ENCODE measurements around the gene BTN1A1.
"Not testable (repeated sequence)": the region's sequence is repeated elsewhere in the genome, so short reads cannot be mapped to it uniquely, and the experiment has no call there.

The BTN1A1 gene

DNA sequence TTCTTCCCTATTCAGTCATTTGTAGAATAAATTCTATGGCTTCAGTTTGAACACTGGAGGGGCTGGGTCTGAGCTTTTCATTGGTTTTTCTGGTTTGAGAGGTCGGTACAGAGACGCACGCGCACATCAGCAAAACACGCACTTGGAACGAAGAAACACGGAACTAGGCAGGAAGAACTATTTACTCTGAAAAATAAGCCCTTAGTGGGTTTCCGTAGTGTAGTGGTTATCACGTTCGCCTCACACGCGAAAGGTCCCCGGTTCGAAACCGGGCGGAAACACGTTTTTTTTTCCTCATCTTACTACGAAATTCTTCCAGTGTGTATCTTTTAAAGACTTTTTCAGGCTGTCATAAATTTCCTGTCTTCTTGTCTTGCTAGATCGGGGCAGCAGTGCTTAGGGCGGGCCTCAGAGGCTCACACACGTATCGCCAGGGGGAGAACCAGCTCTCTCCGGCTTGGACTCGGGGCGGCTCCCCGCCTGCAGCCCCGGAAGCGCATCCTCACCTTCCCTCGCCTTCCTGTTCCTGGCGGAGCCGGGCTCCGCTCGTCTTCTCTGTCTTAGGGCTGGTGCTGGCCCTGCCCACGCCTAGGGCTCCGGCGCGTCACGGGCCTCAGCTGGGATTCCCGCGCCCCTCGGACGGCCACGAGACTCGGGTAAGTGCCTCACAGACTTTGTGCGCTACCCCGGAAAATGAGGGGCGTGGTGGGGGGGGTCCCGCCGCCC, 37.9 kb downstream of the BTN1A1 start, which contains the start of gene HMGN4:
HMGN4 (plus strand) TSS at position 521 of the 726 bp plus-strand sequence. CDS start 6,841 bp downstream, outside the sequence.
- DNase-seq = peak; percentile 92 to 97

DNA sequence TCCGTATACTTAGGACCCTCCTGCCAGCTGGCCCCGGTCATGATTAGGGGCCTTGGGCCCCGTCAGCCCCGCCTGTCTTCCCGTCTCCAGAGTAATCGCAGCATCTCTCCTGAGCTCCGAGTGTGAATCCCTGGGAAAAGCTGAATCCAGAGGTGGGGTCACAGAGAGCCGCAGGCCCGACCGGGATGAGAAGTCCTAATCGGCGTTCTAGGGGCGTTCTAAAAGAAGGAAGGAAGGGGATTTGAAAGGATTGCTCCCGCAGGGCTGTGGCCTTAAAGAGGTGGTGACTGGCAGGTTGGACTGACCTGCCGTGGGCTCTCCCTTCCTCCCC, 38.4 kb downstream of the BTN1A1 start:
- no peak for DNase-seq

DNA sequence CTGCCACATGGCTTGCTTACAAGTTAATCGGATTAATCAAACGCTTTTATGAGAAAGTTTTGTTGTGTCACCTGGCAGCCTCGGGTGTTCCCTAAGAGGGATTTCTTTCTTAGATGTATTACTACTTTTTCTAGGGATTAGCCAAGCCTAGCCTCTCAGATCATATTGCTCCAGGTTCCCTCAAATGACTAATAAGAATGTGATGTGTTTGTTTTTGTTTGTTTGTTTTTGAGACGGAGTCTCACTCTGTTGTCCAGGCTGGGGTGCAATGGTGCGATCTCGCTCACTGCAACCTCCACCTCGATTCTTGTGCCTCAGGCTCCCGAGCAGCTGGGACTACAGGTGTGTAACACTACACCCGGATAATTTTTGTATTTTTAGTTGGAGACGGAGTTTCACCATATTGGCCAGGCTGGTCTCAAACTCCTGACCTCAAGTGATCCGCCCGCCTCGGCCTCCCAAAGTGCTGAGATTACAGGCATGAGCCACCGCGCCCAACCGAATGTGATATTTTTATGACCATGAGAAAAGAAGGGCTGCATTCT, 39.0 kb downstream of the BTN1A1 start:
- no peak for DNase-seq

DNA sequence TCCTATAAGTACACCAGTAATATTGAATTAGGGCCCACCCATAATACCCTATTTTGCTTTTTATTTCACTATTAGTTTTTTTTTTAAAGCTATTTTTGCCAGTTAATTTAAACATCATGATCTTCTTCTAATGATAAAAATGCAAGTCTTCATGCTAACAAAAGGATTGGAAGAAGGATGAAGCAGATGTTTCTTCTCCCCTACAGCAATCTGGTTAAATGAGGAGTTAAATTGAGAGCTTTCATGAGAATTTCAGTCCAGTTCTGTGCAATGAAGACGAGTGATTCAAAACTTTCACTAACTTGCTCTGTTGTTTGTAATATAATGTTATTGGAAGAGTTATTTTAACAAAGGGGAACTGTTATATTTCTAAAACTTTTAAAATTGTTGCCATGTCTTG, 41.5 kb downstream of the BTN1A1 start:
- no peak for DNase-seq

GRCh38 chr6:26543953-26544352, 43.9 kb downstream of the BTN1A1 start:
- peak in 1 of 2 donors; percentile 42 for DNase-seq

DNA sequence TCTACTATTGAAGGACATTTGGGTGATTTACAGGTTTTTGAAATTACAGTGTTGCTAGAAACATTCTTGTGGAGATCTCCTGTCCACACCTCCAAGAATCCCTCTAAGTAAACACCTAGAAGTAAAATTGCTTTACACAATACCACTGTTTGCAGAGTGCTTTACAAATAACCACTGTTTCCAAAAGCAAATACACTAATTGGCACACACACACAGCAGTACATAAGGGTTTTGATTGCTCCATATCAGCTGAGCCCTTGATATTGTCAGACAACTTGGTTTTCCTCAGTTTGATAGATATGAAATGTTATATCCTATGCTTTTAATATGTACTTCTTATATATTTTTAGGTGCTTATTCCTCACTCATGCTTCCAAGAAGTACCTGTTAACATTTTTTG, 44.4 kb downstream of the BTN1A1 start:
- DNase-seq = no peak

- DNase-seq = peak in 1 of 2 donors; percentile 27
Measured at GRCh38 chr6:26545627-26546026, 45.5 kb downstream of the BTN1A1 start.

GRCh38 chr6:26547363-26547762, 47.3 kb downstream of the BTN1A1 start:
- DNase-seq = not testable (repeated sequence)

DNA sequence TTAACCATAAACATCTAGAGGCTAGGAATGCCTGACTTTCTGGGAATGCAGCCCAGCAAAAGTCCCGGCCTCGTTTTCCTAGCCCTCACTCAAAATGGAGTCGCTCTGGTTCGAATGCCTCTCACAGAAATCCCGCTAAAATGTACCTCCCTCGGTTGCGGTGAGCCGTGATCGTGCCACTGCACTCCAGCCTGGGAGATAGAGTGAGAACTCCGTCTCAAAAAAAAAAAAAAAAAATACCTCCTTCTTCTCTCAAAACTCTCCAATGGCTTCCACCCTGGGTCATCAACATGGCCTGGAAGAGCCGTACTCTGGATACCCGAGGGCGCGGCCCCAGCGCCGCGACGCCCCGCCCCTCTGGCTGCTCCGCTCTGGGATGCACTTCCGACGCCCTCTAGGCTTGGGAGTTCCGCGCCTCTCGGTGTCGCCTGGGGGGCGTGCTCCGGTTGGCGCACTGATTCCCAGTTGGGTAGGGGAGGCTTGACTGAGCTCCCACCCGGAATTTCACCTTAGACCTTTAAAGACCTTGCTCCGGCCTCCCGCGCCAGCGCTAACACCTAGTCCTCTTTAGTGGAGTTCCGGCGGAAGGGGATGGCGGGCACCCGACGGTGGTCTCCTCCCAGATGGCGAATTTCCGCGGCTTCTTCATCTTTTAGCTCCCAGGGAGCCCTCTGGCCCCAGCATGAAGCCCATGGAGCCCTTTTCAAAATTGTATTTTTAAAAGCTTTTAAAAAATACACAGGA, 50.3 kb downstream of the BTN1A1 start:
- DNase-seq = peak; percentile 23 to 39

GRCh38 chr6:26552205-26552604, 52.1 kb downstream of the BTN1A1 start:
- no peak for DNase-seq

DNA sequence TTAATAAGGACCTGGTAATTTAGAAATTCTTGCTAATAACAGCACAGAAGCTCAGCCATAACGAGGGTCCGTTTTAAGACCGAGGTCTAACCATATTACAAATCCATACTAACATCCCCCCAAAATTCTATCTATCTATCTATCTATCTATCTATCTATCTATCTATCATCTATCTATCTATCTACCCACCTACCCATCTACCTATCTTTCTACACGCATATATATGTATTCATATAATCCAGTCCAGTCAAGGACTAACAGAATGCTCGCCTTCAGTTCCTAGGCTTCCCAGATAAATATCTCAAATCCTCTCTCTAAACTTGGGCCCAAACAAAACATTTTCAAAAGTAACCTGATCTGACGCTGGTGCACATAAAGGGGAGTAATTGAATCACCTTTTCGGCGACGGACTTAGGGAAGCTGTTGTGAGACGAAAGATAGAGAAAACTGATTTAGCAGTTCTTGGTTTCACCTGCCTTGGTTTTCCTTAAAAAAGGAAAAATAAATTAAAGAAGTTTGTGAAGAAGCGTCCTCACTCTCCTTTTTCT, 52.6 kb downstream of the BTN1A1 start:
- DNase-seq = no peak

DNA sequence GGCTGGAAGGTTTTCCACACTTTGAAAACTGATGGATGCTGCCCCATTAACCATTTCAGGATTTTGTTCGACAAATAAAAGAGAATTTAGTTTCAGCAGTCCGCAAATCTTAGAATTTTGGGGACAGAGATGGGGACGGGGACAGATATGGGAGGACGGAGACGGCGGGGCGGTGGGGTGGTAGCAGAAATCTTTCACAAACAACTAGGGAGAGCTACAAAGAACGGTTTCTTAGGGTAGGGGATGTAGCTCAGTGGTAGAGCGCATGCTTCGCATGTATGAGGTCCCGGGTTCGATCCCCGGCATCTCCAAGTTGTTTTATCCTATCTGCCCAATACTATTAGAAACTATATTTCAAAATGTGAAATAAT, 53.1 kb downstream of the BTN1A1 start:
- DNase-seq = peak; percentile 83 to 89

- DNase-seq = peak; percentile 83 to 92
Measured at GRCh38 chr6:26553635-26554446, 53.7 kb downstream of the BTN1A1 start.

DNA sequence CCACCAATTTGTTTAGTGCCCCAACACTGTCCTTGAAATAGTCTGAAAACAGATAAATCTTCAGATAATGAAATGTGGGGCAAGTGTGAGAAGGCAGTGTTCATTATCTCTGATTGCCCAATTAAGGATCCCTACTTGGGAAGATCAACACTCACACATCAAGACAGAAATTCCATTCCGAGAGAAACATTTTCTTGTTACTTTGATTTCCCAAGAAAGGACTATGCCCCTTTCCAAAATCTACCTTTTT, 54.3 kb downstream of the BTN1A1 start:
- DNase-seq = no peak

DNA sequence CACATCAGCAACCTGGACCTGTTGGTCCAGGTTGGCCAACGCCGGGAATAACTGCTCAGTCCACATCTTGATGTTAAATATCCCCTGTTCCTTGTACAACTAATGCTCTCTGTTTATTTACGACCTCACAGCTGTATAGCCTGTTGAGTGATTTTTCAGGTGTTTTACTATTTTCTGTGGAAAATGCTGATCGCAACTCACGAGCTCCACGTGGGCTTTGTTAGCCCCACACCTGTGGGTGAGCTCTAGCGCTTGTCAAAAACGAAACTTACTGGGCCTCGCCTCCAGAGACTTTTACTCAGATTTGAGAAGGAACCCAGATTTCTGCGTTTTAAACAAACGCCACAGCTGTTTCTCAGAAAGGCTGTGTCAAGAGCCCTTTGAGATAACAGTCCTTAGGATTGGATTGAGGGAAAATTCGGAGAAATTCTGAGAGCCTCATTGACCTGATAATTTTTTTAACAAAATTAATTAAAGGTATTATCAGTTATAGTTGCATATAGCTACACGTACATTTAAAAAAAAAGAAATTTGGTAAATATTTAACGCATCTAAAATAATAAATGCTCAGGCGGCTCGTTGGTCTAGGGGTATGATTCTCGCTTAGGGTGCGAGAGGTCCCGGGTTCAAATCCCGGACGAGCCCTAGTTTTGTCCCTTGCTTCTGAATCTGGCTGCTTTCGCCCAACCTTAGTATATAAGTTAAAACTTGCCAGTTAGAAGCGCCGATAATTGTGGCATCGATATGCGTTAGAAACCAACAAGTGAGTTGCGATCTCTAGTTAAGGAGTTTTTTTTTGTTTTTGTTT, 54.8 kb downstream of the BTN1A1 start:
- DNase-seq = peak; percentile 68 to 80

DNA sequence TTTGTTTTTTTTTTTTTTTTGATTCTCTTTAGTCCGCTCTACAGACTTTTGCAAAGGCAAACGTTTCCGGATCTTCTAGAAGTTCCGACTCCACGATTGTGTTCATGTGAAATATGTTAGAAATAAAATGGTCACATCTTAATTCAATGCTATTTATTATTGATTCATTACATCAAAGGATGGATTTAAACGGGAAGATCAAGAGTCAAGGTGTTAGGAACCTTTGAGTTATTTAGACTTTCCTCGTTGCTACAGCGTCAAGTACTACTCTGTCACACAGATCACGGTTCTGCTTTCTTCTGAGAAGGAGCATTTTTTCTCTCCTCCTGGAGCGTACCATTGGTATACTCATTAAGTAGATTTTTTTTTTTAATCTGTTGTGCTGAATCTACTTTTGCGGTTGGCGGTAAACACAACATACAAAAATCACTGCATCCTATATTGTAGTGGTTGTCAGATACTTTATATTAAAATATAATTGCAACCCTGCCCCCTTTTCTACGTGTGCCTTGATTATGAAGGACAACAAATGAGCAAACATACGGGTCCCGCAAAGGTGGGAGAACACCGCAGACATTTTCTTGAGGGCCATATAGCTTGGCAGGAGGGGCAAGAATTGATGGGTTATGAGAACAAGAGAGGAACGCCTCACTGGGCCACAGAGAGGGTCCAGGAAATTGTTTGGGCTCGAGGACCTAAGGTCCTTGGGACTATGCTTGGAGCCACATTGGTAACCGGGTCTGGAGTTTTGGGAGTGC, 55.6 kb downstream of the BTN1A1 start:
- DNase-seq = no peak

DNA sequence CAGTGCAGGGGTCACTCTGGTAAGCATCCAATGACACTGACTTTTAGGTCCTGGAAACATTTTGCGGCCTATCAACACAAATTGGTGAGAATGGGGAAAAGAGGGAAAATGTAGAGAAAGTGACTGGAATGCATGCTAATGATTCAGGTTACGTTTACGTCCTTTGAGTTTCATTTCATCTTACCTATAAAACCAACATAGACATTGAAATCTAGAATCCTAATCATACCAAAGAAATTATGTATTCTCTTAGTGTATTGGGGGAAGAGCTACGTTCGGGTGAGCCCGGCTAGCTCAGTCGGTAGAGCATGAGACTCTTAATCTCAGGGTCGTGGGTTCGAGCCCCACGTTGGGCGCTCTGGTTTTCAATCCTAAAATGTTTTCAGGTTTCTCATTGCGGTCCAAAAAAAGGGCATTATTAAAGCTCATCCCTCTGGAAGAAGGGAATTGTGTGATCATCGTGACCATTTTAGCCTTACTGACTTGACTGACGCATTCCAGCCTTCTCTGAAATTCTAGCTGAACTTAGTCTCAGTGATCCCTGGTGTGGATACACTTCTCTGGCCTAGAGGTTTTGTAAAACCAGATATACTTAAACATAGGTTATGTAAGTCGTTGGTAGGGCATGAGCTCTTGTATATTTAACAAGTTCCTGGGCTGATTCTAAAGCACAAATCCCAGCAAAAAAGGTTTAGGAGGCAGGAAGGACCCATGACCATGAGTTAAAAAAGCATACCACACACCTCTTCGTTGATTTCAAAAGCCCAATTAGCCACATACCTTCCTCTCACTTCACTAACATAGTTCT, 56.4 kb downstream of the BTN1A1 start:
- DNase-seq = peak; percentile 33 to 60

Measured in CD4-positive, alpha-beta T cell treated with Interleukin-4 for 1 hour (primary cell).